B cell (primary cell): ENCODE results near the gene TBC1D4. TPM values are rescaled to one million over a fixed set of nuclear protein-coding genes. Genes with fewer than 3 reads are reported as not detected.

Experiments
- ATAC-seq: fragments of 200-7000 bp; cut with Tn5 transposase; one replicate; pipeline ENCODE4 v1.10.0; 2021; ENCODE audit warnings: low read depth, mild to moderate bottlenecking, moderate number of reproducible peaks, moderate library complexity
- CTCF ChIA-PET: fragments of 350-600 bp; sonication (Branson Sonifier 250); formaldehyde crosslinking; loops from one replicate; lab custom pipeline; 2021; ENCODE audit warnings: antibody characterized with exemption, inconsistent platforms; lab: Charles Lee
- POLR2A ChIA-PET: fragments of 350-600 bp; sonication (Branson Sonifier 250); formaldehyde crosslinking; loops from one replicate; lab custom pipeline; 2021; ENCODE audit warnings: antibody characterized with exemption; lab: Charles Lee
- DNase-seq: peaks from one replicate; pipeline ENCODE4 v3.0.0; 2013
- H2AFZ ChIP-seq: 2 replicates; pipeline ENCODE4 v1.6.1; 2012; ENCODE audit warnings: mild to moderate bottlenecking, low read depth, low read length; ENCODE audit not compliant: insufficient read depth, poor library complexity, severe bottlenecking
- H3K27ac ChIP-seq, 2 donors: 1 replicate in 1 of 2; 2 replicates in 1 of 2; pipeline ENCODE4 v1.5.1; 2012 to 2013; ENCODE audit warnings: low read length in 2 of 2, mild to moderate bottlenecking in 2 of 2, moderate library complexity in 1 of 2
- H3K27me3 ChIP-seq, 4 experiments: fragments of 200-600 bp in 1 of 4; sonication (generic) in 1 of 4; replicated peaks in 1 of 4; 1 replicate in 2 of 4; 2 replicates in 2 of 4; pipeline versions ENCODE4 v1.6.1 to v1.7.0; 2013 to 2016; ENCODE audit warnings: low read length in 3 of 4, mild to moderate bottlenecking in 2 of 4, mixed read lengths in 1 of 4, moderate library complexity in 1 of 4; ENCODE audit not compliant: insufficient read depth in 4 of 4, control insufficient read depth in 3 of 4; ENCODE audit errors: control extremely low read depth in 1 of 4
- H3K36me3 ChIP-seq, 2 experiments: replicated peaks in 1 of 2; 1 replicate in 1 of 2; 2 replicates in 1 of 2; pipeline versions ENCODE4 v1.6.1 to v1.7.1; 2013; ENCODE audit warnings: low read length in 1 of 2; ENCODE audit not compliant: insufficient read depth in 2 of 2, control insufficient read depth in 1 of 2; ENCODE audit errors: control extremely low read depth in 1 of 2, extremely low read depth in 1 of 2
- H3K4me1 ChIP-seq, 2 donors: fragments of 200-600 bp in 1 of 2; sonication (generic) in 1 of 2; 1 replicate in 1 of 2; 2 replicates in 1 of 2; pipeline versions ENCODE4 v1.5.1 to v1.6.1; 2013 to 2017; ENCODE audit warnings: low read length in 2 of 2; ENCODE audit not compliant: control insufficient read depth in 2 of 2, insufficient read depth in 2 of 2
- H3K4me2 ChIP-seq: replicated peaks from 2 replicates; pipeline ENCODE3; 2012; ENCODE audit warnings: mild to moderate bottlenecking, low read depth, low read length; ENCODE audit not compliant: poor library complexity, severe bottlenecking
- H3K4me3 ChIP-seq, 5 experiments: fragments of 200-600 bp in 1 of 5; sonication (generic) in 1 of 5; 1 replicate in 3 of 5; 2 replicates in 2 of 5; pipeline versions ENCODE4 v1.5.1 to v1.7.0; 2011 to 2016; ENCODE audit warnings: low read length in 4 of 5, mild to moderate bottlenecking in 4 of 5, low read depth in 2 of 5, control low read depth in 1 of 5, moderate library complexity in 1 of 5; ENCODE audit not compliant: insufficient read depth in 1 of 5; ENCODE audit errors: control extremely low read depth in 1 of 5, extremely low read depth in 1 of 5
- H3K79me2 ChIP-seq: fragments of 200-600 bp; sonication (generic); one replicate; pipeline ENCODE4 v1.6.0; 2016; ENCODE audit warnings: low read length; ENCODE audit not compliant: control insufficient read depth, insufficient read depth
- H3K9ac ChIP-seq: fragments of 200-600 bp; sonication (generic); 2 replicates; pipeline ENCODE4 v1.6.1; 2017; ENCODE audit warnings: mild to moderate bottlenecking, low read length, moderate library complexity
- H3K9me3 ChIP-seq, 3 donors: one replicate each; pipeline versions ENCODE4 v1.6.1 to v1.7.1; 2013; ENCODE audit warnings: low read length in 2 of 3; ENCODE audit not compliant: control insufficient read depth in 2 of 3, insufficient read depth in 1 of 3; ENCODE audit errors: control extremely low read depth in 1 of 3
- H4K20me1 ChIP-seq: 2 replicates; pipeline ENCODE4 v1.6.0; 2012; ENCODE audit warnings: mild to moderate bottlenecking, low read length; ENCODE audit not compliant: insufficient read depth, control insufficient read depth, poor library complexity, severe bottlenecking
- H3K27ac Mint-ChIP-seq: one replicate; pipeline ENCODE4 v1.8.0; 2021; ENCODE audit warnings: mixed read lengths
- H3K27me3 Mint-ChIP-seq: one replicate; pipeline ENCODE4 v1.8.0; 2021; ENCODE audit warnings: mixed read lengths
- H3K4me1 Mint-ChIP-seq: one replicate; pipeline ENCODE4 v1.8.0; 2021; ENCODE audit warnings: mixed read lengths
- H3K4me3 Mint-ChIP-seq: one replicate; pipeline ENCODE4 v1.8.0; 2021; ENCODE audit warnings: mixed read lengths
- H3K9me3 Mint-ChIP-seq: one replicate; pipeline ENCODE4 v1.8.0; 2022; ENCODE audit warnings: mixed read lengths; ENCODE audit not compliant: insufficient read depth
- CTCF ChIP-seq: fragments of 200-600 bp; IDR thresholded peaks from one replicate; pipeline ENCODE4 v1.8.0; 2022; ENCODE audit warnings: antibody characterized with exemption, mild to moderate bottlenecking
- EZH2 ChIP-seq: IDR thresholded peaks from 2 replicates; pipeline ENCODE4 v1.6.1; 2012; ENCODE audit warnings: borderline replicate concordance, low read depth, mild to moderate bottlenecking, moderate library complexity, low read length; ENCODE audit not compliant: insufficient read depth, poor library complexity, severe bottlenecking
- WGBS: methylation state at CpG from one replicate; pipeline ENCODE4 v1.1.5; 2013; ENCODE audit warnings: missing lambda C conversion rate; ENCODE audit not compliant: insufficient coverage; 5-methylcytosine and 5-hydroxymethylcytosine counted together
- intact Hi-C: fragments of 100-400 bp; cut with micrococcal nuclease; formaldehyde crosslinking; loops from one replicate; pipeline ENCODE4 v1.10.0; 2022
- polyA plus RNA-seq: library from polyadenylated mRNA; depleted of rRNA; stranded (reverse); fragments of >200 nt; gene quantifications from 2 replicates; pipeline ENCODE4 v1.2.3, GENCODE V29; 2012
- total RNA-seq, 2 donors: library from RNA; stranded (reverse); fragments of 120-200 nt in 1 of 2; gene quantifications; 1 replicate in 1 of 2; 2 replicates in 1 of 2; pipeline versions ENCODE4 v1.2.3 to v1.2.4, GENCODE V29; 2013 to 2022

TBC1D4 gene
- total and polyA plus RNA-seq, 2 donors (not counting 1 experiment from before 2014, with no cell fraction given) = 1.6 to 3.5 TPM

- no peak for ATAC-seq
- no peaks in the 10 kb centered on the region for H3K9me3 Mint-ChIP-seq
Observed at GRCh38 chr13:75345193-75345592, 136.8 kb downstream of the TBC1D4 start.

GRCh38 chr13:75341028-75341427, 140.9 kb downstream of the TBC1D4 start:
- peaks cover 4% of the 10 kb centered on the region for H3K4me1 Mint-ChIP-seq
- Histone ChIP-seq H3K27me3 (no peaks in the 10 kb centered on the region), H3K27ac (peak overlapping the region in 1 of 2 donors; percentile 64), H3K9me3 (no peaks in the 10 kb centered on the region), H3K79me2 (no peaks in the 10 kb centered on the region), H2AFZ (peak overlapping the region; percentile 36), H3K36me3 (no peaks in the 10 kb centered on the region), H3K4me3 (peak overlapping the region in 2 of 5 experiments; percentile 8 to 23), H4K20me1 (no peaks in the 10 kb centered on the region), H3K4me2 (peak overlapping the region; percentile 17), H3K4me1 (no peaks in the 10 kb centered on the region), H3K9ac (peak overlapping the region; percentile 25)
- CTCF ChIA-PET = no interaction called here
- H3K4me3 Mint-ChIP-seq = no peak overlapping the region
- DNase-seq (peak; percentile 12), ATAC-seq (no peak)
- H3K27me3 Mint-ChIP-seq = no peaks in the 10 kb centered on the region
- no peak overlapping the region for H3K27ac Mint-ChIP-seq
- TF ChIP-seq EZH2 = no peak
- TF ChIP-seq CTCF = no peak
- POLR2A ChIA-PET = no interaction called here
- 29% methylated on average over 5 of the region's 5 CpGs for WGBS
- intact Hi-C loops = no loop called here
- no peaks in the 10 kb centered on the region for H3K9me3 Mint-ChIP-seq

More at GRCh38 chr13:75345193-75345592, 136.8 kb downstream of the TBC1D4 start:
- H3K27ac ChIP-seq = no peak overlapping the region
- POLR2A ChIA-PET = no interaction called here
- no peak overlapping the region for H3K4me3 ChIP-seq
- WGBS = no CpG with 5 or more reads among the region's 2 CpGs
- Mint-ChIP-seq H3K27me3 (no peaks in the 10 kb centered on the region), H3K27ac (no peak overlapping the region), H3K4me1 (peaks cover 4% of the 10 kb centered on the region), H3K4me3 (no peak overlapping the region)
- no peaks in the 10 kb centered on the region for H3K4me1 ChIP-seq
- no peaks in the 10 kb centered on the region for H3K36me3 ChIP-seq
- H3K9me3 ChIP-seq = no peaks in the 10 kb centered on the region
- H3K9ac ChIP-seq = no peak overlapping the region
- H3K4me2 ChIP-seq = no peak overlapping the region
- H4K20me1 ChIP-seq = no peaks in the 10 kb centered on the region
- H3K27me3 ChIP-seq = no peaks in the 10 kb centered on the region
- TF ChIP-seq CTCF (no peak), EZH2 (no peak)
- no peaks in the 10 kb centered on the region for H3K79me2 ChIP-seq
- H2AFZ ChIP-seq = no peak overlapping the region
- CTCF ChIA-PET = no interaction called here
- intact Hi-C loops = no loop called here
- DNase-seq = no peak
